Myocyte (in vitro differentiated cells): Measurements from ENCODE around the gene RPRD1B. TPM values are rescaled to one million over a fixed set of nuclear protein-coding genes. Genes with fewer than 3 reads are reported as not detected.

Experiments used
- DNase-seq: peaks from one replicate; pipeline ENCODE4 v3.0.0-alpha.2; 2012; ENCODE audit warnings: low read depth
- total RNA-seq: library from RNA; depleted of rRNA; stranded (reverse); fragments of >200 nt; gene quantifications from 2 replicates; pipeline ENCODE4 v1.2.3, GENCODE V29; 2014

The RPRD1B gene
- total RNA-seq, 1 donor from 2014 or later, result 24.3 TPM

DNA sequence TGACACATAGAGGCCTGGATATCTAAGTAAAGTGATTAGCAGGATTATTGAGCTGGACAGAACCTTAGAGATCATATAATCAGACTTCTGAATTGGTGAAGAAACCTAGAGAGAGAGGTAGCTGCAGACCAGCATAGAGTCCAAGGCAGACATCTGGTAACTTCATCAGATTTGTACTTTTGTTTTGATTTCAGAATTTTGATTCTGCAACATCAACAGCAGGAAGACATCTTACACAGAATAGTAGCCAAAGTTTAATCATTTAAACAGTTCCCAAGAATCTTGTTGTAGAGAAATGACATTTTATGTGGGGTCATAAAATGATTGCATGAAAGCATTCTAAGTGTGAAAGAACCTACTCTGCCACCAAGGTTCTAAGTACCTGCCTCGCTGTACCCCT lies 39.4 kb downstream of the RPRD1B start:
- no peak for DNase-seq

- peak; percentile 89 for DNase-seq
Observed at GRCh38 chr20:38073307-38074071, 39.9 kb downstream of the RPRD1B start.

- peak; percentile 44 for DNase-seq
Observed at GRCh38 chr20:38075161-38075998, 41.8 kb downstream of the RPRD1B start.

DNA sequence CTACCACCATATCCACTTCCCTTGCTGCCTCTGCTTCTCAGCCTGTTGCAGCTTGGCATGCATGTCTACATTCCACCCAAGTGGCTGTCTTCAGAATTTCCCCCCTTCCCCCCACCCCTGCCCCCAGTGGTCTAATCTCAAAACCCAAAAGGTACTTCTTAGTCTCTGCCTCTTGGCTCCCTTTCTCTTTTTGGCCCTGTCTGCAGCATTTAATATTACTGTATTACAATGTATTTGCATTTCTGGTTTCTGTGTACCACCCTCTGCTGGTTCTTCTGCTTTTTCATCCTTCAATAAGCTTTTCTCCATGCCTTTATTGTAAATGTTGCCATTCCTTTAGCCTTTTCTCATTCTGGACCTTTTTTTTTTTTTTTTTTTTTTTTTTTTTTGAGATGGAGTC lies 43.0 kb downstream of the RPRD1B start:
- DNase-seq, result no peak

- no peak for DNase-seq
Observed at GRCh38 chr20:38078084-38078483, 44.5 kb downstream of the RPRD1B start.

GRCh38 chr20:38079353-38079752 lies 45.8 kb downstream of the RPRD1B start:
- DNase-seq, result no peak

DNA sequence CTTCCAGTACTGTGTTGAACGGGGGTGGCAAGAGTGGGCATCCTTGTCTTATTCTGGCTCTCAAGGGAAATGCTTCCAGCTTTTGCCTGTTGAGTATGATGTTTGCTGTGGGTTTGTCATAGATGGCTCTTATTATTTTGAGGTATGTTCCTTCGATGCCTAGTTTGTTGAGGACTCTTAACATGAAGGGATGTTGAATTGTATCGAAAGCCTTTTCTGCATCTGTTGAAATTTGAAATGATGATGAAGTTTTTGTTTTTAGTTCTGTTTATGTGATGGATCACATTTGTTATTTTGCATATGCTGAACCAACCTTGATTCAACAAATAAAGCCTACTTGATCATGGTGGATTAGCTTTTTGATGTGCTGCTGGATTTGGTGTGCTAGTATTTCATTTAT lies 48.0 kb downstream of the RPRD1B start:
- no peak for DNase-seq

- no peak for DNase-seq
Observed at GRCh38 chr20:38082894-38083293, 49.3 kb downstream of the RPRD1B start.

DNA sequence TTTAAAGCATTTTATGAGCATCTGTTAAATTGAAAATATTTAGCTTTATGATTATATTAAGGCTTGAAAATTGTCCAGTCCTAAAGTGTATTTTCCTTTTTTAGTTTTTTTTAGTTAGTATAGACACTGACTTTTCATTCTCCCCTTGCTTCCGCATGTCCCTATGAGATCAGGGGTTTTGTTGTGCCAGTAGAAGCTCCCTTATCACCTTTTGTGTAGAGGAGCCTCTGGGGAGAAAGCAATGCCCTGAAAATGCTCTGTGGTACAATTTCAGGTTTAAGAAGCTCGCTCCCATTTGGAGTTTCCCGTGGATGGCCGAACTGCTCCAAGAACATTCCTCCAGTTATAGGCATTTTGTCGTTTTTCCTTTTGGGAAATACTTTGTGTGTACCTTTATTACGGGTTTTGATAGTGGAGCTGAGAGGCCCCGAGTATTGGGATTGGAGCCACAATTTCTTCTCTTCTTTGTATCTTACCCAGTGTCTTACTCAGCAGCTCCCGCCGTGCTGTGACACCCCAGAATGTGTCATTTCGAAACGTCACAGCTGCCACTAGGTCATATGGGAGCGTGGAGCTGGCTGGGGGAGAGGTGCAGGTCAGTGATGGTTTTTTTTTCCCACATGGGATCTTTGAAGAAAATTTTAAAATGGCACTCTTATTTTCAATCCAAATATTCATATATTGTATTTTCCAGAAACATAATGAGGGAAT lies 49.9 kb downstream of the RPRD1B start:
- DNase-seq, result peak; percentile 26

- peak; percentile 39 for DNase-seq
Observed at GRCh38 chr20:38084425-38084951, 50.9 kb downstream of the RPRD1B start.

DNA sequence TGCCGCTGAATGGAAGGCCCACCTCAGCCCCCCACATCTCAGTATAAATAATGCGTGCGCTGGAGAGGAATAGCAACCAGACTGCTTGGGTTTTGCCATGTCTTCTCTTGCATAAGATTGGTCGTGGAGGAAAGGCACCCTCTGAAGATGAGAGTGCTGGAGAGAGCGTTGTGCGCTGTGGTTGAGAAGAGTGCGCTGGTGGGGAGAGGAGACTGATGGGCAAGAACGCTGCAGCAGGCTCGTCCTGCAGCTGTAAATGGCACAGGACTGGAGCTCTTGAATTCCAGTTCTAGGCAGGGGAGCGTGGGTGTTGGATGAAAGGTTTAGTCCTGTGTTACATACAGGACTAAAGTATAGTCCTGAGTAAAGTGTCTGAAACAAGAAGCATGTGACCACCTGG lies 51.5 kb downstream of the RPRD1B start:
- no peak for DNase-seq

DNA sequence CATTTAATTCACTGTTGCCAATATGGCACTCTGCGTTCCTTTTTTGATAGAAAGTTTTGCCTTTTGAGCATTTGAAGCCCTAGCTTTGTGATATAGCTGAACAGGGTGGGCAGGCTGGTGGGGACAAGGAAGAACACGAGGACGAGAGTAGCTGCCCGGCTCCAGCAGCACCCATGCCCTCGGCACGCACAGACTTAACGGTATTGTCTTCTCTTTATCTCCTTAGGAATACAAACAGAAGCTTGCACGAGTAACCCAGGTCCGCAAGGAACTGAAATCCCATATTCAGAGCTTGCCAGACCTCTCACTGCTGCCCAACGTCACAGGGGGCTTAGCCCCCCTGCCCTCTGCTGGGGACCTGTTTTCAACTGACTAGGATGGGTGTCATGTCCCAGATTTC lies 56.0 kb downstream of the RPRD1B start:
- DNase-seq, result no peak

- no peak for DNase-seq
Observed at GRCh38 chr20:38090061-38090460, 56.5 kb downstream of the RPRD1B start.

DNA sequence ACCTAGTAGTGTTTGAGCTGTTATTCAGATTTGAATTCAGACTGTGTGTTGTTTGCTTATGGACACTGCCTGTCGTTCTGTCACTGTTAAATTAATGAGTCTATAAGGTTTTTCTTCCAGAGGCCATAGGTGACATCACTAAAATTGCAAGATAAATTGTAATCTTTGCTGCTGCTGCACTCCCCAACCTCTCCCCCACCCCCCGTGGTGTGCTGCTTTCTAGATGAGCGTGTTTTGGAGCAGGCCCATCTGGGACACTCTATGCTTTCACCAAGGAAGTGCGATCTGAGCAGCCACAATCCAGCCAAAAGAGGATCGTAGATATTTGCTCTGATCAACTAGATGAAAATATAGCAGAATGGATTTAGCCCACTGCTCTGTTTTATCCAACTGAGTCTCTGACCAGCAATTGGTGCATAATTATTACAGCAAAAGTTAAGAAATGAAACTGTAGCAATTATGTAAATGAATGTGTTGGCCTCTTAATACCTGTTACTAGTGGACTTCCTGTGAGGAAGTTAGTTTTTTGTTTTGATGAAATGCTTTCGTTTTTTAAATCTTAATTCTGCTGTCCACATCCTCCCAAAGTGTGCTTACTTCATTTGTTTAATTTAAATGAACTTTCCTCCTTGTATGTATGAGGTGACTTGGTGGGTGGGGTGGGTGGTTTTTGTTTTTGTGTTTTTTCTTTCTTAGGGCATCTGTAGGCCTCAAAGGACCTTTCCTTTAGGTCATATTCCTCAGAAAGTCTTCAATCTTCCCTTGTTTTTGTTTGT lies 58.1 kb downstream of the RPRD1B start:
- no peak for DNase-seq

DNA sequence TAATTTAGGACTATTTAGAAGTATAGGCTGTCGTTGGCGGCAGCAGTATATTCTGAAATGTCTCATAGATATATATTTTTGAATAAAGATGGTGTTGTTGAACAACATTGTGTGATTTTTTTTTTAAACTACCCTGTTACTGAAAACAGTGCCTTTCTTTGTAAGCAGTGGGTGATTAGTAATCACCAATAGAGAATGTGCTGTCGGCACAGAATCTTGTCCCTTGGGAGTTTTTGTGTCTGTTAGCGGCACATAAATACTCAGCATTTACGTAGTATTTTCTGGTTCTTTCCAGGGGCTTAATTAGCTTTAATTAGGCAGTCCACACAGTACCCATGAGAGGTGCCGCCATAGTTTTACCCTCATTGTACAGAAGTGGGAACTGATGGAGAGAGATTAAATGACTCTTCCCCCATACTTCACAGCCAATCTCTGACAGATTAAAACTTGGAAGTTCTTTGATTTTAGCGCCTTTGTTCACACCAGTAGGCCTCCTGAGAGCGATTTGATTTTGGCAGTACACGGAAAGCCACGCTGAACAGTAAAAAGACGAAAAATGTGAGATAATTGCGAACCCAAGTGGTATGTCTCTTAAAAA lies 58.8 kb downstream of the RPRD1B start:
- no peak for DNase-seq

- DNase-seq, result no peak
Observed at GRCh38 chr20:38092915-38093314, 59.4 kb downstream of the RPRD1B start.

DNA sequence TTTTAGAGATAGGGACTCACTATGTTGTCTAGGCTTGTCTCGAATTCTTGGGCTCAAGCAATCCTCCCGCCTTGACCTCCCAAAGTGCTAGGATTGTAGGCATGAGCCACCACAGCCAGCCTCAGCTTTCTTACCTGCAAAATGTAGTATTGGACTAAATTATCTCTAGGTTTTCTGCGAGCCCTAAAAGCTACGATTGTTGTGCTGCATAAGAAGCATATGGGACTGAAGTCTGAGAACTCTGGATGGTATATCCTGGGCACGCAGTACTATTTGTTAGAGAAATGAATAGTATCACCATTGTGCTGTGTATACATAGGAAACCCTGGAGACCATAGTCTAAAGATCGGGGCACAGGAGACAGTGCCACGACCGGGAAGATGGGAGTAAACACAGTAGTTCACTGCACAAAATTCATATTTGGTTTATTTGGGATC lies 60.1 kb downstream of the RPRD1B start:
- no peak for DNase-seq

- DNase-seq, result peak; percentile 70
Observed at GRCh38 chr20:38094373-38094891, 60.9 kb downstream of the RPRD1B start.

GRCh38 chr20:38095017-38095686 lies 61.6 kb downstream of the RPRD1B start:
- DNase-seq, result no peak

DNA sequence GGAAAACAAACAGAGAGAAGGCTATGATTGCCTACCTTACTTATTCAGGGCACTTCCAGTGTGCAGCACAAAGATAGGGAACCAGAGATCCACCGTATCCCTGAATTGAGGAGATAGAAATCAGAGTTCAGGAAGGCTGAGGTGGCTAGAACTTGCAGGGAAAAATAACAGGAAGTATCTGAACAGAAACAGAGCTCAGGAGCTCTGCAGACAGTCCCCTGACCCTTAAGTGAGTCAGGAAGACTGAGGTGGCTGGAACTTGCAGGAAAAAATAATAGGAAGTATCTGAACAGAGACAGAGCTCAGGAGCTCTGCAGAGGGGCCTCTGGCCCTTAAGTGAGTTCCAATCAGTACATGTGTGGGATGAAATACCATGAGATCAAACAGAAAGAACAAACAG lies 65.4 kb downstream of the RPRD1B start:
- DNase-seq, result no peak
